Lower leg skin (tissue), 3 donors: ENCODE data around the gene HTRA2.

Source experiments
- POLR2A ChIP-seq, 2 donors: fragments of 450-650 bp; IDR thresholded peaks; one replicate each; pipeline ENCODE4 v1.6.1; 2016 to 2017; ENCODE audit warnings: antibody characterized with exemption in 2 of 2, mild to moderate bottlenecking in 1 of 2, moderate library complexity in 1 of 2
- TF ChIP-seq, protein P1 (sequence below), 3 donors: fragments of 450-650 bp; IDR thresholded peaks; one replicate each; pipeline ENCODE4 v1.5.1; 2016; ENCODE audit warnings: antibody characterized with exemption in 3 of 3, mild to moderate bottlenecking in 3 of 3, moderate library complexity in 2 of 3

DNA sequence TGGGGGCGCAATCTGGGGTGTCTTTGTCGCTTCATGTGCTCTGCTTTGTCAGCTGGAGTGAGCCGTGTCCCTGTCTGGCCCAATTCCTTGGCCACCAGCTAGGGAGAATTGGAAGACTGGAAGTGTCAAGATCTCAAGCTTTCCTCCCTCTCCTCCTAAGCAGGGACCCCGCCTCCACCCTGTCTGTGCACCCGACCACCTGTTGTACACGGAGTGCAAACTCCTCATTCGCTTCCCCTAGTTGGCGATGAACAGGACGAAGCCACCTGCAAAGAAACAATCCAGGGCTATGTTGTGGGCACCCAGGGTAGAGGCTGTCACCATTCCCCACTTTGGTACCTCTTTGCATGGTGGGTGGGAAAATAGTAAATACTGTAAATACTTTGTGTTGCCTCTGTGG lies 2.0 kb upstream of the HTRA2 start:
- TF ChIP-seq, protein P1, sequence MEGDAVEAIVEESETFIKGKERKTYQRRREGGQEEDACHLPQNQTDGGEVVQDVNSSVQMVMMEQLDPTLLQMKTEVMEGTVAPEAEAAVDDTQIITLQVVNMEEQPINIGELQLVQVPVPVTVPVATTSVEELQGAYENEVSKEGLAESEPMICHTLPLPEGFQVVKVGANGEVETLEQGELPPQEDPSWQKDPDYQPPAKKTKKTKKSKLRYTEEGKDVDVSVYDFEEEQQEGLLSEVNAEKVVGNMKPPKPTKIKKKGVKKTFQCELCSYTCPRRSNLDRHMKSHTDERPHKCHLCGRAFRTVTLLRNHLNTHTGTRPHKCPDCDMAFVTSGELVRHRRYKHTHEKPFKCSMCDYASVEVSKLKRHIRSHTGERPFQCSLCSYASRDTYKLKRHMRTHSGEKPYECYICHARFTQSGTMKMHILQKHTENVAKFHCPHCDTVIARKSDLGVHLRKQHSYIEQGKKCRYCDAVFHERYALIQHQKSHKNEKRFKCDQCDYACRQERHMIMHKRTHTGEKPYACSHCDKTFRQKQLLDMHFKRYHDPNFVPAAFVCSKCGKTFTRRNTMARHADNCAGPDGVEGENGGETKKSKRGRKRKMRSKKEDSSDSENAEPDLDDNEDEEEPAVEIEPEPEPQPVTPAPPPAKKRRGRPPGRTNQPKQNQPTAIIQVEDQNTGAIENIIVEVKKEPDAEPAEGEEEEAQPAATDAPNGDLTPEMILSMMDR (IDR thresholded peaks at IDR 0.05): no peak
- TF ChIP-seq POLR2A (IDR thresholded peaks at IDR 0.05): no peak
